Amniotic stem cell (primary cell): Measurements from ENCODE around the gene CDH4.

Experiments
- DNase-seq: peaks from one replicate; lab custom pipeline; 2025; lab: John Stamatoyannopoulos, UW

The CDH4 gene

GRCh38 chr20:61301711-61302525 lies 49.9 kb downstream of the CDH4 start:
- DNase-seq, result no peak

GRCh38 chr20:61303217-61303616 lies 51.2 kb downstream of the CDH4 start:
- DNase-seq, result no peak

DNA sequence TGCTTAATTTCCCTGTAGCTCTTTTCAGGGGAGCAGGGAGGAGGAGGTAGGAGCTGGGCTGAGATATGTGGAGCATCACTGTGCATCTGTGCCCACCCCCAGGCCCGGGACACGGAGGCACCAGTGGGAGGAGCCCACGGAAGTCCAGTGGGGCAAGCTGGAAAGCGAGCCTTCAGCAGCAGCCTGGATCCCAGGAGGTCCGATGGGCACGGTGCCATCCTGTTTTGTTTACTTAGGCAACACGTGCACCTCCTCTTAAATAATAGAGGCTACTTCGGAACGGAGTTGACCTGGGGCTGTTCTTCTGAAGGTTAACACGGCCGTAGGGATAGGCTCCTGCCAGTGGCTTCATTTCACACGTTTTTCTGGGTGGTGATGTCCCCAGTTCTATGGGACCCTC lies 51.6 kb downstream of the CDH4 start:
- no peak for DNase-seq

DNA sequence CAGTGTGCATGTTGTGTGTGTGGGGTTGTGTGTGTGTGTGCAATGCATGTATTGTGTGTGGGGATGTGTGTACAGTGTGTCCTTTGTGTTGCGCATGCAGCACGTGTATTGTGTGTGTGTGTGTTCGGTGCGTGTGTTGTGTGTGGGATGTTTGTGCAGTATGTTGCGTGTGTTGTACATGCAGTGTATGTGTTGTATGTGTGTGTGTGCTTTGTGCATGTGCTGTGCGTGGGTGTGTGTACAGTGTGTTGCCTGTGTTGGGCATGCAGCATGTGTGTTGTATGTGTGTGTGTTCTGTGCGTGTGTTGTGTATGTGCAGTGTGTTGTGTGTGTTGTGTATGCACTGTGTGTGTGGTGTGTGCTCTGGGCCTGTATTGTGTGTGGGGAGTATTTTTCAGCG lies 52.7 kb downstream of the CDH4 start:
- DNase-seq, result no peak

DNA sequence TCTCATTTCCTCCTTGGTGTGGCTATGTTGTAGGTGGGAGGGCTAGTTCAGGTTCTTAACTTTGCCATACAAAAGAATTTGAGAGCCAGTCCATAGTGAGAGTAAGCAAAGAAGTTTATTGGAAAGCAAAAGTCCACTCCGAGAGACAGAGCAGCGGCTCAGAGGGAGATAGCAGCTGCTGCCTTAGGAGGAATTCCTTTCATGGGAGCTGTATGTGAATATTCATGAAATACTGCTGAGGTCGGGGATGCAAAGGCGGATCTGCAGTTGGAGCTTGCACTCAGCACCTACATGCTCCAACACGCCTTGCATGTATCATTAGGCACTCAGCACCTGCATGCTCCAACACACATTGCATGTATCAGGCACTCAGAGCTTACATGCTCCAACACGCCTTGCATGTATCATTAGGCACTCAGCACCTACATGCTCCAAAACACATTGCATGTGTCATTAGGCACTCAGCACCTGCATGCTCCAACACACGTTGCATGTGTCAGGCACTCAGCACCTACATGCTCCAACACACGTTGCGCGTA lies 54.9 kb downstream of the CDH4 start:
- DNase-seq, result no peak

DNA sequence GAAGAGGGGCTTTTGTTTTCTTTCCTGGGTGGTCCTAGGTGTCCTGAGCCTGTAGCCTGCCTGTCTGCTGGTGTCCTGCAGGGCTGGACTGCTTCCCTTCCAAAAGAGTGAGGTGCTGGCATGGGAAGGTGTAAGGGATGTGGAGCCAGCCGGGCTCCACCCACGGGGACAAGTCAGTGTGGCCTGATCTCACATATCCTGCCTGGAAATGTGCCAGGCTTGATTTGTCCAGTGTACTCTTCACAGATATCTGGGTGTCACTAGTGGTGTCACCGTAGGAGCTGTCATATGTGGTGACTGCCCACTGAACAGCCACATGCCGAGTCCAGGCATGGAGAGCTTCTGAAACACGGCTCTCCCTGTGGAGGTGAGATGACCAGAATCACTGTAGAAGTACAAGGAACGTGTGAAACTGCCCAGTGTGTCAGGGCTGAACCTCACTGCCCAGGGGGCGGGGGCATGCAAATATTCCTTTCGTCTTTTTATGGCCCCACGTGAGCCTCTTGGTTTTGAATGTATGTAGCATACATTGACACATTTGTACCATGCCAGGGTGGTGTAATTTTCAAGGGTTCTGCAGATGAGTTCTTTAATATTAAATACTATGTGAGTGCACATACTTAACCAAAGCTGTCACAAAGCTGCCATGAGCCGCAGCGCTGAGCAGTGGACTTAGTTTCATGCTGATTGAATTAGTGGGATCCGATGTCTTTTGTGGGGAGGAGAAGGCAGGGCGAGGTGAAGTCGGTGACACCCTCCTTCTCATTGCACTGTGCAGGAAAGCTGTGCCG lies 55.8 kb downstream of the CDH4 start:
- DNase-seq, result no peak

- DNase-seq, result no peak
These were observed 56.4 kb downstream of the CDH4 start for GRCh38 chr20:61308477-61308774.

- DNase-seq, result no peak
These were observed 58.9 kb downstream of the CDH4 start for GRCh38 chr20:61310954-61311353.

DNA sequence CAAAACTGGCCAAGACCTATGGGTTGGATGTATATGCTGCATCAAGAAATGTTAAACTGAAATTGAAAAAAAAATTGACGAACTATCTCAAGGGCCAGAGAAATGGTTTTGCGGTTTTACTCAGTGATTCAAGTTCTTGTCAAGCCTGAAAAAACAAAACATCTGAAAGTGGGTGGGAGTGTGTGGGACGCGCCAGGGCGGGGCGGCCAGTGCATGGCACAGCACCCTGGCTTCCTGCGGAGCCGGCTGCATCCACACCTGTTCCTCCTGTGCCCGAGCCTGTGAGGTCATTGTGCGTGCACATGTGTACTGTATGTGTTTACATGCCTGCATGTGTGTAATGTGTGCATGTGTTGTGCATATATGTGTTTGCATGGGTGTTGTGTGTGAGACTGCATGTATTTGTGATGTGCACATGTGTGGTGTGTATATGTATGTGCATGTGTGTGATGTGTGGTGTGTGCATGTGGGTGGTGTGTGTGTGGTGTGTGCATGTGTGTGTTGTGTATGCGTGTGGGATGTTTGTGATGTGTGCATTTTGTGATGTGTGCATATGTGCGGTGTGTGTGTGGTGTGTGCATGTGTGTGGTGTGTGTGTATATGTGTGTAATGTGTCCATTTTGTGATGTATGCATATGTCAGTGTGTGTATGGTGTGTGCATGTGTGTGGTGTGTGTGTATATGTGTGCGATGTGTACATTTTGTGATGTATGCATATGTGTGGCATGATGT lies 59.8 kb downstream of the CDH4 start:
- no peak for DNase-seq

- DNase-seq, result no peak
These were observed 60.9 kb downstream of the CDH4 start for GRCh38 chr20:61312925-61313324.

- no peak for DNase-seq
These were observed 61.3 kb downstream of the CDH4 start for GRCh38 chr20:61313396-61313795.

- no peak for DNase-seq
These were observed 62.4 kb downstream of the CDH4 start for GRCh38 chr20:61314326-61315010.

- DNase-seq, result no peak
These were observed 63.3 kb downstream of the CDH4 start for GRCh38 chr20:61315319-61315718.

DNA sequence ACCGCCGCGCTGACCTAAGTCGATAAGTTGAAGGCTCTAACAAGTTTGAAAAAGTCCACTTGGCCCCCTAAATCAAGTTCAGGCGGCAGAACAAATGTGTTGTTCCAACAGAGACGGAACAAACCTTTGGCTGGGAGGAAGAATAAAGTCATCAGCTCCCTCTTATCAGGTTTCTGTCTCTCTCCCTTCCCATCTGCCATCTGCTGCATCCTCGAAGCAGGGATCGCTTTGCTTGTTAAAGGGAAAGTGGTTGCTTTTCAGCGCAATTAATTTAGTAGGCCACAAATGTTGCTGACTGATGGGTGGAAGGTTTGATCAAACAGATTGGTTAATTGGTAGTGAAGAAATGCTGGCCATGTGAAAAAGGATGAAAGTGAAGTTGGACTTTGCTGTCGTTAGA lies 64.3 kb downstream of the CDH4 start:
- DNase-seq, result no peak

- DNase-seq, result no peak
These were observed 66.0 kb downstream of the CDH4 start for GRCh38 chr20:61317966-61318530.

GRCh38 chr20:61320691-61321425 lies 68.8 kb downstream of the CDH4 start:
- no peak for DNase-seq

- DNase-seq, result no peak
These were observed 69.4 kb downstream of the CDH4 start for GRCh38 chr20:61321481-61321880.

- DNase-seq, result no peak
These were observed 70.2 kb downstream of the CDH4 start for GRCh38 chr20:61322151-61322865.

DNA sequence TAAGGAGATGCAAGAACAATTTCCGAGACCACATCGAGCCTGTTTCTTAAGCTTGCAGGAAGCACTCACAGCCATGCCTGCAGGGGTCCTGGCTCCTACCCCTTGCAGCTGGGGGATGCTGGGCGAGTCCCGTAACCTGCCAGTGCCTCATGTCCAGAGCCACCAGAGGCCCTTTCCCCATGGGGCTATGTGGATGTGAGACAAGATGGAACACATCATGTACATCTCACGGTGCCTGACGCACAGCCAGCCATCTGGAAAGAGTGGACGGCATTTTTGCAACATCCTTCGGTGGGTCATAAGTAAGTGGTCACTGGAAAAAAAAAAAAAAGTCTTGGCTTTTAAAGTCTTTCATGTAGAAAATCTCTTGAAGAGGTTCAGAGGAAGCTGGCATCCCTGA lies 72.8 kb downstream of the CDH4 start:
- no peak for DNase-seq

DNA sequence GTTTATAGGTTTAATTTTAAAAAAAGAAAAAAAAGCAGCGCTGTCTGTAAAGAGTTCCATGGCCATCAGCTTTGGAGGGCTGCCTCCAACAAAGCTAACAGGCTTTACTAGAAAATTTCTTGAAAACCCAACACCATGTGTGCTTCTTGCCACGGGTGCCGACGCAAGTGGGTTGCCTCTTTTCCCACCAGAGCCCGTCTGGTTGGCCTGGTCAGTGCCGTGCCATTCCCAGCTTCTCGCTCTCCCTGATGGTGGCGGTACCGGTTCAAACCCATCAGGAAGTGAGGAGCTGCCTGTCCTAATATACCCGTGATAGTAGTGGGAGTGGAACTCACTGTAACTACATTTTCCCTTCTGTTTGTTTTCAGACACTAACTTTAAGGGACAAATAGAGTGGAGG lies 73.7 kb downstream of the CDH4 start:
- no peak for DNase-seq
